Measurements from ENCODE around the gene STK24. TPM values are rescaled to one million over a fixed set of nuclear protein-coding genes. Genes with fewer than 3 reads are reported as not detected.
"Not testable (repeated sequence)": the region's sequence is repeated elsewhere in the genome, so short reads cannot be mapped to it uniquely, and the experiment has no call there.

STK24 gene
- total RNA-seq, 2 experiments from 2014 or later: 129 TPM

- H3K27ac Mint-ChIP-seq, DNase-seq, H3K27me3 Mint-ChIP-seq, H3K4me1 Mint-ChIP-seq, H3K9me3 Mint-ChIP-seq, H3K36me3 Mint-ChIP-seq, H3K4me3 Mint-ChIP-seq: not testable (repeated sequence)
Measured at GRCh38 chr13:98589516-98589915, 12.6 kb upstream of the STK24 start.

GRCh38 chr13:98586400-98587345, 9.8 kb upstream of the STK24 start:
- H3K36me3 Mint-ChIP-seq: no peaks in the 10 kb centered on the region
- DNase-seq: no peak
- H3K27ac Mint-ChIP-seq: no peak overlapping the region
- no peak overlapping the region for H3K4me3 Mint-ChIP-seq
- no peaks in the 10 kb centered on the region for H3K9me3 Mint-ChIP-seq
- peaks cover 12% of the 10 kb centered on the region for H3K4me1 Mint-ChIP-seq
- no peaks in the 10 kb centered on the region for H3K27me3 Mint-ChIP-seq

GRCh38 chr13:98585946-98586345, 9.0 kb upstream of the STK24 start:
- Mint-ChIP-seq H3K4me1 (peaks cover 14% of the 10 kb centered on the region), H3K27me3 (no peaks in the 10 kb centered on the region), H3K4me3 (no peak overlapping the region), H3K27ac (no peak overlapping the region), H3K9me3 (no peaks in the 10 kb centered on the region), H3K36me3 (no peaks in the 10 kb centered on the region)
- DNase-seq: no peak

- Mint-ChIP-seq H3K4me3 (no peak overlapping the region), H3K4me1 (peaks cover 14% of the 10 kb centered on the region), H3K27me3 (no peaks in the 10 kb centered on the region), H3K27ac (no peak overlapping the region), H3K9me3 (no peaks in the 10 kb centered on the region), H3K36me3 (no peaks in the 10 kb centered on the region)
- DNase-seq: no peak
Measured at GRCh38 chr13:98585398-98585754, 8.5 kb upstream of the STK24 start.

- H3K27ac Mint-ChIP-seq: no peak overlapping the region
- no peak overlapping the region for H3K4me3 Mint-ChIP-seq
- H3K9me3 Mint-ChIP-seq: no peaks in the 10 kb centered on the region
- H3K27me3 Mint-ChIP-seq: no peaks in the 10 kb centered on the region
- peaks cover 14% of the 10 kb centered on the region for H3K4me1 Mint-ChIP-seq
- H3K36me3 Mint-ChIP-seq: no peaks in the 10 kb centered on the region
- no peak for DNase-seq
Measured at GRCh38 chr13:98584668-98585397, 7.9 kb upstream of the STK24 start.

GRCh38 chr13:98582947-98583346, 6.0 kb upstream of the STK24 start:
- no peaks in the 10 kb centered on the region for H3K27me3 Mint-ChIP-seq
- H3K4me3 Mint-ChIP-seq: no peak overlapping the region

GRCh38 chr13:98581971-98582702, 5.2 kb upstream of the STK24 start:
- no peaks in the 10 kb centered on the region for H3K27me3 Mint-ChIP-seq
- no peak overlapping the region for H3K4me3 Mint-ChIP-seq
- peaks cover 18% of the 10 kb centered on the region for H3K4me1 Mint-ChIP-seq
- H3K27ac Mint-ChIP-seq: no peak overlapping the region
- no peaks in the 10 kb centered on the region for H3K36me3 Mint-ChIP-seq
- no peaks in the 10 kb centered on the region for H3K9me3 Mint-ChIP-seq
- DNase-seq: no peak

More at GRCh38 chr13:98582947-98583346, 6.0 kb upstream of the STK24 start:
- no peak overlapping the region for H3K27ac Mint-ChIP-seq
- no peaks in the 10 kb centered on the region for H3K36me3 Mint-ChIP-seq
- H3K4me1 Mint-ChIP-seq: peaks cover 14% of the 10 kb centered on the region
- no peaks in the 10 kb centered on the region for H3K9me3 Mint-ChIP-seq
- DNase-seq: no peak

- Mint-ChIP-seq H3K4me1 (peaks cover 16% of the 10 kb centered on the region), H3K36me3 (no peaks in the 10 kb centered on the region), H3K9me3 (no peaks in the 10 kb centered on the region), H3K4me3 (no peak overlapping the region), H3K27ac (no peak overlapping the region), H3K27me3 (no peaks in the 10 kb centered on the region)
- no peak for DNase-seq
Measured at GRCh38 chr13:98581381-98581780, 4.5 kb upstream of the STK24 start.

GRCh38 chr13:98580420-98580819, 3.5 kb upstream of the STK24 start:
- H3K27me3 Mint-ChIP-seq: no peaks in the 10 kb centered on the region
- H3K9me3 Mint-ChIP-seq: no peaks in the 10 kb centered on the region
- no peak overlapping the region for H3K4me3 Mint-ChIP-seq
- H3K27ac Mint-ChIP-seq: no peak overlapping the region
- H3K4me1 Mint-ChIP-seq: peaks cover 11% of the 10 kb centered on the region
- no peak for DNase-seq
- H3K36me3 Mint-ChIP-seq: peaks cover 4% of the 10 kb centered on the region

- Mint-ChIP-seq H3K27ac (peak overlapping the region; percentile 87), H3K36me3 (peaks cover 19% of the 10 kb centered on the region), H3K4me1 (peaks cover 31% of the 10 kb centered on the region), H3K4me3 (peak overlapping the region; percentile 77), H3K27me3 (no peaks in the 10 kb centered on the region), H3K9me3 (no peaks in the 10 kb centered on the region)
- DNase-seq: no peak
Measured at GRCh38 chr13:98577836-98578285, 954 bp upstream of the STK24 start.

GRCh38 chr13:98576200-98576945, 534 bp downstream of the STK24 start:
- Mint-ChIP-seq H3K4me1 (peaks cover 39% of the 10 kb centered on the region), H3K4me3 (peak overlapping the region; percentile 98), H3K9me3 (no peaks in the 10 kb centered on the region), H3K36me3 (peaks cover 22% of the 10 kb centered on the region), H3K27ac (peak overlapping the region; percentile 92), H3K27me3 (no peaks in the 10 kb centered on the region)
- DNase-seq: peak; percentile 66

GRCh38 chr13:98575904-98576199, 1.1 kb downstream of the STK24 start:
- peaks cover 22% of the 10 kb centered on the region for H3K36me3 Mint-ChIP-seq
- H3K4me3 Mint-ChIP-seq: peak overlapping the region; percentile 98
- peaks cover 44% of the 10 kb centered on the region for H3K4me1 Mint-ChIP-seq
- no peaks in the 10 kb centered on the region for H3K27me3 Mint-ChIP-seq
- H3K9me3 Mint-ChIP-seq: no peaks in the 10 kb centered on the region
- DNase-seq: no peak
- H3K27ac Mint-ChIP-seq: peak overlapping the region; percentile 92

GRCh38 chr13:98575009-98575903, 1.7 kb downstream of the STK24 start:
- peak overlapping the region; percentile 98 for H3K4me3 Mint-ChIP-seq
- H3K27me3 Mint-ChIP-seq: no peaks in the 10 kb centered on the region
- peaks cover 50% of the 10 kb centered on the region for H3K4me1 Mint-ChIP-seq
- H3K9me3 Mint-ChIP-seq: no peaks in the 10 kb centered on the region
- H3K36me3 Mint-ChIP-seq: peaks cover 24% of the 10 kb centered on the region
- peak overlapping the region; percentile 92 for H3K27ac Mint-ChIP-seq
- DNase-seq: no peak
